GF-D8 (cell line): ENCODE results near the gene SH3RF1.

ENCODE experiments used
- DNase-seq: peaks from one replicate; lab custom pipeline; 2025; lab: John Stamatoyannopoulos, UW

SH3RF1 gene

DNA sequence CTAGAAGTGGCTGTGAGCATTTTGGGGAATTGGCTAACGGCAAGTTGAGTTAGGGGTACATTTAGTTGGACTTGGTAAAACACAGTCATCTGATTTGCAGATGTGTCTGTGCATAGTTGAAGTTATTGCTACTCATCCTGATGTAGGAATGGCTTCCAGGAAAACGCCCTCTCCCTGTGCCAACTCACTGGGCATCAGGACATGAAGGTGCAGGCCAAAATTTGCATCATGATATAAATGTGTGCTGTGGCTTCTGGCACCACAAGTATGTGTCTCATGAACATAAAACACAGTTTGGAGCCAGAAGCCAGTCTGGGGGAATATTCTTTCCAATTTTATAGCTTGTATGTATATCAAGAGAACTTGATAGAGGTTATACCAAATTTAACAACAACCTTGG is 206.5 kb downstream of the SH3RF1 start:
- no peak for DNase-seq

GRCh38 chr4:169063441-169063840 is 207.3 kb downstream of the SH3RF1 start:
- DNase-seq: no peak

DNA sequence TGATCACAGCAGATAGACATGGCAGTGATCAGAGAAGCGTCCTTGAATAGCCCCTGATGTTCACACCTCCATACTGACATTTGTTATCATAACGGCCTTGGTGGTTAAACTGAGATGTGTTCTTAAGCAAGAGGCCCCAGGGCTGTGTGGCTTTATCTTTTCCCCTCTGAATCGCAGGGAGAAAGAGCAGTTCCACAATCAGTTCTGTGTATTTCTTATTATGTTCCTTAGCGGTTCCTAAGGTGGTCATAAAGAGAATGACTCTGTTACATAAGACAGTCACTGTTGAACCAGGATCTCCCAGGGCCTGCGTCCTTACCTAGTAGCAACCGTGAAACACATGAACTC is 207.9 kb downstream of the SH3RF1 start:
- DNase-seq: no peak

GRCh38 chr4:169061386-169061785 is 209.4 kb downstream of the SH3RF1 start:
- DNase-seq: no peak

- DNase-seq: no peak
Measured at GRCh38 chr4:169060391-169061091, 210.2 kb downstream of the SH3RF1 start.

- no peak for DNase-seq
Measured at GRCh38 chr4:169059306-169060211, 211.2 kb downstream of the SH3RF1 start.

DNA sequence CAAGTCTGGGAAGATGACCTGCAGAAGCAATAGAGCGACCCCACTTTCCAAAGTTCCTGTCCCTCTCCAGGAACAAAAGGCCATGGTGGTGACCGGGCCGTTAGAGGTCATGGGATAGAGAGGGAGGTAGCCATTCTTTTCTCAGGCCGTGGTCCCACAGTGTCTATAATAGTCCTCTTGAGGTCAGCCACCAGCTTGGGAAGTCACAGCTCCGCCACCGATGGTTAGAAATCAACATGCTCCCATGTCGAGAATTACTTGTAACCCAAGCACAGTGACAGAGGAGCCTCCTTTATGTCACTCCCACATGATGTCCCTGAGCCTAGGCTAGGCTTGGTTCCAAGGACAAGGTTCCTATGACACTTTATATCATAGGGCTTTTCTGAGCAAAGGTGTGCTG is 212.4 kb downstream of the SH3RF1 start:
- DNase-seq: no peak

DNA sequence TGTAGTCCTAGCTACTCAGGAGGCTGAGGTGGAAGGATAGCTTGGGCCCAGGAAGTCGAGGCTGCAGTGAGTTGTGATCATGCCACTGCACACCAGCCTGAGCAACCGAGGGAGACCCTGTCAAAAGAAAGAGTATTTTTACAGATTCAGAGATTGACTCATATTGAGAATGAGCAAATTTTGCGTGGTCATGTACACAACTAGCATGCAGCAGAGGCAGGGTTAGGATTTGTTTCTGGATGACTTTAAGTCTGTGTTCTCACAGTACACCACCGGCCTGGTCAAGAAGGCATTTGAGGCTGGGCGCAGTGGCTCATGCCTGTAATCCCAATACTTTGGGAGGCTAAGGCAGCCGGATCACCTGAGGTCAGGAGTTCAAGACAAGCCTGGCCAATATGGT is 215.9 kb downstream of the SH3RF1 start:
- no peak for DNase-seq

- no peak for DNase-seq
Measured at GRCh38 chr4:169052594-169052945, 218.2 kb downstream of the SH3RF1 start.

DNA sequence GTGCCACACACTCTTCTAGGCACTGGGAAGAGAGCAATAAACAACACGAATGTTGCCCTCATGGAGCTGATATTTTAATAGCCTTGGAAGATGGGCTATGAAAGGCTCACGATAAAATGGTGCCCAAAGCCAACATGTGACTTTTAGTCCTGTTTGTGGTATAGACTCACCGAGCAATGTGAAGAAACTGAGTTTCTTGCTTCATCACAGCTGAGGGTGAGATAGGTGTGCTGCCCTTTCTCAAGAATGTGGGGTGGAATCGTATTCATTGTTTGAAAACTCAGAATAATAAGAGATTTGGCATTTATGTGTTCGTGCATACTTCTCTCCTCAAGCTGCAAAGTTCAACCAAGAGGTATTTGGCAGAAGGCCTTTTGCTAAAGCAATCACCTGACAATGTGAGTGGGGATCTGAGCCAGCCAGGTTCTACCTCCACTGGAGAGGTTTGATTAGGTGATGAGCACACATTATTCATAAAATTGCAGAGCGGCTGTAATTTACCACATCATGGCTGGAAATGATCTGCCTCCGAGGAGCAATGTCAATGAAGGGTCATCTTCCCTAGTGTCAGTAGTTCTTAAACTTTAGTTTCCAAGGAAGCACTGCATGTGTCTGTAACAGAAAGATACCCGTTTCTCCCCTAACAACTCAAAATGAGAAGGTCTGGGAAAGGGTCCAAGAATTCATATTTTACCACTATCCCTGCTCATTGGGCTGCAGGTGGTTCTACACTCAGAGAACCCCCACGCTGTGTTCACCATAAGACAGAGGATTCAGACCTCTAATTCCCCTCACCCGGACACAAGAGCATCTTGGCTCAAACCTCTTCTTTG is 218.8 kb downstream of the SH3RF1 start:
- DNase-seq: no peak

- no peak for DNase-seq
Measured at GRCh38 chr4:169050881-169051760, 219.6 kb downstream of the SH3RF1 start.

GRCh38 chr4:169050284-169050683 is 220.5 kb downstream of the SH3RF1 start:
- no peak for DNase-seq

GRCh38 chr4:169048868-169049414 is 221.8 kb downstream of the SH3RF1 start:
- no peak for DNase-seq

- DNase-seq: no peak
Measured at GRCh38 chr4:169047956-169048355, 222.8 kb downstream of the SH3RF1 start.

DNA sequence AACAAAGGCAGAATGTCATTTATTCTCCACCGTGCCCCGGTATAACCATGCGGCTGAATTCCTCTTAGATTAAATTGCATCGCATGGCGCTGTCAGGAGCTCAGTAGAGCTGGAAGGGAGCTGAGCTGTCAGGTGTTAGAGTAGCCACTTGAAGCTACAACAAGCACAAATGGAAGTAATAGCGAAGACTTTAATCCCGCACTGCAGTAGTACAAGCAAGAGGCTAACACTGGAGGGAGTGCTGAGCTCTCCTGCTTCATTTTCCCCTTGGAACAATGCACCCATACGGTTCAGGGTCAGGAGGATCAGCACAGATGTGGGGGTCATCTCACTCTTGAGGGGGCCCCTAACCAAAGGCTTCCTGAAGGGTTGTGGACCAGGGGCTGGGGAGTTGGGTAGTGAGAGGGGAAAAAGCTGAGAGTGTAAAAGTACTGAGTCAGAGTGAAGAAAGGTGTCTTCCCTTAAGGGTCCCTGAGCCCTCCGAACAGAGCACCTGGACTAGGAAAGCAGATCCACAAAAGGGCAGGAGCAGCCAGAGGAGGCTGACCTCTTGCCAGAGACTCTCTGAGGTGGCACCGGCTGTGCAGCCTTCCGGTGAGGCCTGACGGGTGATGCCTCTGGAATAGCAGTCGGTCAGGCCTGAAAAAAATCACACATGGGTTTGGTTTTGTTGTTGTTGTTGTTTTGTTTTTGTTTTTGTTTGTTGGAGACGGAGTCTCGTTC is 224.7 kb downstream of the SH3RF1 start:
- DNase-seq: no peak

GRCh38 chr4:169044714-169045447 is 225.9 kb downstream of the SH3RF1 start:
- no peak for DNase-seq
